Cardiac fibroblast (primary cell): ENCODE results near the gene ANKHD1.

Experiments used
- DNase-seq, 2 donors: peaks; one replicate each; pipeline versions ENCODE4 v3.0.0 to v3.0.0-alpha.2; 2010; ENCODE audit warnings: low read depth in 2 of 2
- H3K4me3 ChIP-seq, 2 donors: replicated peaks in 1 of 2; 1 replicate in 1 of 2; 2 replicates in 1 of 2; pipeline ENCODE4 v1.5.1; 2011; ENCODE audit warnings: low read depth in 2 of 2, low read length in 2 of 2, mild to moderate bottlenecking in 2 of 2, moderate library complexity in 1 of 2
- TF ChIP-seq, protein P1 (sequence below): IDR thresholded peaks from one replicate; pipeline ENCODE4 v1.5.1; 2011; ENCODE audit warnings: low read depth, mild to moderate bottlenecking, low read length, inconsistent platforms

The ANKHD1 gene

GRCh38 chr5:140360681-140361479 is 40.8 kb upstream of the ANKHD1 start:
- H3K4me3 ChIP-seq = no peak overlapping the region
- DNase-seq = no peak
- TF ChIP-seq, protein P1, sequence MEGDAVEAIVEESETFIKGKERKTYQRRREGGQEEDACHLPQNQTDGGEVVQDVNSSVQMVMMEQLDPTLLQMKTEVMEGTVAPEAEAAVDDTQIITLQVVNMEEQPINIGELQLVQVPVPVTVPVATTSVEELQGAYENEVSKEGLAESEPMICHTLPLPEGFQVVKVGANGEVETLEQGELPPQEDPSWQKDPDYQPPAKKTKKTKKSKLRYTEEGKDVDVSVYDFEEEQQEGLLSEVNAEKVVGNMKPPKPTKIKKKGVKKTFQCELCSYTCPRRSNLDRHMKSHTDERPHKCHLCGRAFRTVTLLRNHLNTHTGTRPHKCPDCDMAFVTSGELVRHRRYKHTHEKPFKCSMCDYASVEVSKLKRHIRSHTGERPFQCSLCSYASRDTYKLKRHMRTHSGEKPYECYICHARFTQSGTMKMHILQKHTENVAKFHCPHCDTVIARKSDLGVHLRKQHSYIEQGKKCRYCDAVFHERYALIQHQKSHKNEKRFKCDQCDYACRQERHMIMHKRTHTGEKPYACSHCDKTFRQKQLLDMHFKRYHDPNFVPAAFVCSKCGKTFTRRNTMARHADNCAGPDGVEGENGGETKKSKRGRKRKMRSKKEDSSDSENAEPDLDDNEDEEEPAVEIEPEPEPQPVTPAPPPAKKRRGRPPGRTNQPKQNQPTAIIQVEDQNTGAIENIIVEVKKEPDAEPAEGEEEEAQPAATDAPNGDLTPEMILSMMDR = no peak

GRCh38 chr5:140361901-140362300 is 39.7 kb upstream of the ANKHD1 start:
- no peak for DNase-seq
- TF ChIP-seq, protein P1 = no peak
- H3K4me3 ChIP-seq = no peak overlapping the region

GRCh38 chr5:140362311-140362710 is 39.3 kb upstream of the ANKHD1 start:
- no peak for DNase-seq
- TF ChIP-seq, protein P1 = no peak
- no peak overlapping the region for H3K4me3 ChIP-seq

DNA sequence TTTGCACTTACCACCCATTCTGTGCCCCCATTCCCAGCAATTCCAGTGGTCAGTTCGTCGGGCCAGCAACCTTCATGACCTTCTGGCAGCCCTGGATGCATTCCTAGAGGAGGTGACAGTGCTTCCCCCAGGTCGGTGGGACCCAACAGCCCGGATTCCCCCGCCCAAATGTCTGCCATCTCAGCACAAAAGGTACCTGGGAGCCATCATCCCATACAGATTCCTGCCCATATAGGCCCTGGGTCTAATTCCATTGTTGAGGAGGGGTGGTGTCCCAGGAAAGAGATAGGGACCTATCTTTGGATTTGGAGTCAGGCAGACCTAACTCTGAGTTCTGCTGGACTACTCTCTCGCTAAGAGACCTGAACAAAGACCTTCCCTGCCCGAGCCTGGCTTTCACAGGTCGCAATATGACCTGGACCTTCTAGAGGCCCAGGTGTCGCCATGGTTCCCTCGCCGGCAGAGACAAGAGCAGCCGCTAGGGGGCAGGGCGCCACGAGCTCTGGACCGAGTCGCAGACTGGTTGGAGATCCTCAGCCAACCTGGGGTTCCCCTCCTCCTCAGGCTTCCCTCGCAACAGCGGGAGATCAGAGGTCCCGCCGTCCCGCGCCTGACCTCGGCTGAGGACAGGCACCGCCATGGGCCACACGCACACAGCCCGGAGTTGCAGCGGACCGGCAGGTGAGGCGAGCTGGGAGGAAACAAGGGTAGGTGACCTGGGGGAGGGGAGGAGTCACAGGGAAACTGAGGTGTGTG is 38.6 kb upstream of the ANKHD1 start:
- H3K4me3 ChIP-seq = peak overlapping the region; percentile 40 to 41
- TF ChIP-seq, protein P1 = peak; percentile 94
- peak; percentile 69 to 70 for DNase-seq

DNA sequence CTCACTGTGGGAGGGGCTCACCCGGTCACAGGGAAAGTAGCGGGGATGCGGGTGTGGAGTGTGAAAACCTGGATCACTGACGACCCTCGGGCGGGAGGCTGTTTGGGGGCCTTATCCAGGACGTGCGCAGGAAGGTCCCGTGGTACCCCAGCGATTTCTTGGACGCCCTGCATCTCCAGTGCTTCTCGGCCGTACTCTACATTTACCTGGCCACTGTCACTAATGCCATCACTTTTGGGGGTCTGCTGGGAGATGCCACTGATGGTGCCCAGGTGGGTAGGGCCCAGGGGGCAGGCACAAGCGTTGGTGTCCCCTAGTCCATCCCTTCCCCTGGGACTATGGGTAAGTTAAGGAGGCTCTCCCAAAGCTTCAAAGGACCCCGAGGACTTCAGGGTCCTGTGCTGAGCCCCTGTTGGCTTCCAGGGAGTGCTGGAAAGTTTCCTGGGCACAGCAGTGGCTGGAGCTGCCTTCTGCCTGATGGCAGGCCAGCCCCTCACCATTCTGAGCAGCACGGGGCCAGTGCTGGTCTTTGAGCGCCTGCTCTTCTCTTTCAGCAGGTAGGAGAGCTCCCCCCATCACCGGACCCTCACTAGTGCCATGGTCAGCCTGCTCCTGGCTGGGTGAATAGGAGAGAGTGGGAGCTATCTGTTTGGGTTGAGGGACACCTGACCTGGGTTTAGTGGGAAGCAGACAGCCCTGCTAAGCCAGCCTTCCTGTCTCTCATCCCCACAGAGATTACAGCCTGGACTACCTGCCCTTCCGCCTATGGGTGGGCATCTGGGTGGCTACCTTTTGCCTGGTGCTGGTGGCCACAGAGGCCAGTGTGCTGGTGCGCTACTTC is 37.8 kb upstream of the ANKHD1 start:
- TF ChIP-seq, protein P1 = no peak
- peak overlapping the region; percentile 40 to 41 for H3K4me3 ChIP-seq

GRCh38 chr5:140364472-140364765 is 37.2 kb upstream of the ANKHD1 start:
- no peak for DNase-seq
- no peak overlapping the region for H3K4me3 ChIP-seq
- TF ChIP-seq, protein P1 = no peak

More for the DNA sequence above, 37.8 kb upstream of the ANKHD1 start:
- no peak for DNase-seq
